ENCODE data around the gene RAD17. TPM values are rescaled to one million over a fixed set of nuclear protein-coding genes. Genes with fewer than 3 reads are reported as not detected.
A peak's percentile ranks its signal among the peaks of the same experiment; 100 is the strongest.
"Not testable (repeated sequence)": the region's sequence is repeated elsewhere in the genome, so short reads cannot be mapped to it uniquely, and the experiment has no call there.

Gene RAD17
- polyA plus RNA-seq, 2 of the 4 experiments (the other 2 are of a cell fraction): 13.3 to 24.3 TPM

- DNase-seq (ENCODE audit: low read depth in 1 of 2, low spot score in 1 of 2) (peak in 1 of 2 experiments; percentile 15), FAIRE-seq (no peak), ATAC-seq (peak; percentile 43 to 51; a peak in 4 of 6 replicates)
- WGBS (ENCODE audit: missing lambda C conversion rate): 76% methylated on average over 8 of the region's 8 CpGs
- Histone ChIP-seq H3K9me3 (no peaks in the 10 kb centered on the region), H3K4me3 (peak overlapping the region; percentile 43), H3K4me1 (peaks cover 33% of the 10 kb centered on the region), H3K4me2 (peak overlapping the region; percentile 65), H3K27ac (peak overlapping the region; percentile 38 to 77)
- ChIA-PET CTCF (interaction anchor here (1.4 to 1.5 kb wide), 2 partner anchors 10 to 13 kb away, joined by 3 to 6 read pairs; no protein-coding TSS in a partner anchor), POLR2A (interaction anchor here (1.1 kb wide), 1 partner anchor 38 kb away, joined by 3 read pairs; the partner anchor contains the start of gene OCLN)
- no peak for TF ChIP-seq EHMT2 (IDR thresholded peaks at IDR 0.05; ENCODE audit: low read depth)
- no peak for TF ChIP-seq CHD2 (IDR thresholded peaks at IDR 0.05; ENCODE audit: low read length, partially characterized antibody)
- TF ChIP-seq HDAC2 (IDR thresholded peaks at IDR 0.05): no peak
- TF ChIP-seq PBX3 (IDR thresholded peaks at IDR 0.05): no peak
- no peak for TF ChIP-seq CTCF (IDR thresholded peaks at IDR 0.05)
Measured at GRCh38 chr5:69454460-69455249, 85.0 kb downstream of the RAD17 start.

DNA sequence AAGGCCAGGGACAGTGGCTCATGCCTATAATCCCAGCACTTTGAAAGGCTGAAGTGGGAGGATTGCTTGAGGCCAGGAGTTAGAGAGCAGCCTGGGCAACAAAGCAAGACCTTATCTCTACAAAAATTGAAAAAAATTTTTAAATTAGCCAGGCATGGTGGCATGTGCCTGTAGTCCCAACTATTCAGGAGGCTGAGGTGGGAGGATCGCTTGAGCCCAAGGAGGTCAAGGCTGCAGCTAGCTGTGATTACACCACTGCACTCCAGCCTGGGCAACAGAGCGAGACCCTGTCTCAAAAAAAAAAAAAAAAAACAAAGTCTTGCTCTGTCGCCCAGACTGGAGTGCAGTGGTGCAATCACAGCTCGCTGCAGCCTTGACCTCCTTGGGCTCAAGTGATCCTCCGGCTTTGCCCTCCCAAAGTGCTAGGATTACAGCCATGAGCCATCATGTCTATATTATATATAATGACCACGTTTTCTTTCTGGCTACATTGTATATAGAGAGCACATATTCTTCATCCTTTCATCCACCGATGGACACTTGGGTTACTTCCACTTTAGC lies 85.9 kb downstream of the RAD17 start:
- CTCF ChIA-PET: not testable (repeated sequence)

DNA sequence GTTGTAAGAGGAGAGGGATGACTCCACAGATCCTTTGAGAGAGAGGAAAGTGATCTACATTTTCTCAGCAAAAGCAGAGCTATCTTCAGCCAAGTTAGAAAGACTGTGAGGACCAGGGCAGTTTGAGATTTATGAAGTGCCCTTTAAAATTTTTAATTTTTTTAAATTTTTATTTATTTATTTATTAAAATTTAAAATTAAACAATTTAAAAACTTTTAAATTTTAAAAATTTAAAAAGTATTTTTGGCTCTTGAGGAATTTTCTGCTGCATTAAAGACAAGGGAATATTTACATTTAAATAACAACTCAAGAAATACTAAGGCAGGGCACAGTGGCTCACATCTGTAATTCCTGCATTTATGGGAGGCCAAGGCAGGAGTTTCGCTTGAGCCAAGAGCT lies 92.6 kb downstream of the RAD17 start:
- 76% methylated on average over 1 of the region's 1 CpG for WGBS (ENCODE audit: missing lambda C conversion rate)
- POLR2A ChIA-PET: no interaction called here
- Histone ChIP-seq H3K4me2 (no peak overlapping the region), H3K9me3 (no peaks in the 10 kb centered on the region), H3K4me1 (no peaks in the 10 kb centered on the region), H3K27ac (no peak overlapping the region), H3K4me3 (no peak overlapping the region)
- FAIRE-seq: no peak
- DNase-seq (ENCODE audit: low read depth in 1 of 2, low spot score in 1 of 2): no peak
- CTCF ChIA-PET: no interaction called here
- no peak for ATAC-seq
- TF ChIP-seq ZFP36 (IDR thresholded peaks at IDR 0.05; ENCODE audit: borderline replicate concordance, partially characterized antibody): no peak
- no peak for TF ChIP-seq JUNB (IDR thresholded peaks at IDR 0.05)
- no peak for TF ChIP-seq ZC3H11A (IDR thresholded peaks at IDR 0.05)
- no peak for TF ChIP-seq FOSL2 (IDR thresholded peaks at IDR 0.05)
- no peak for TF ChIP-seq FOSL2 (CRISPR knock-in tag; IDR thresholded peaks at IDR 0.05)
- no peak for TF ChIP-seq MAZ (IDR thresholded peaks at IDR 0.05; ENCODE audit: borderline replicate concordance, low read depth, low read length)
- TF ChIP-seq GATA3 (IDR thresholded peaks at IDR 0.05; ENCODE audit: borderline replicate concordance): no peak
- no peak for TF ChIP-seq KDM1A (IDR thresholded peaks at IDR 0.05; ENCODE audit: low read depth)
- TF ChIP-seq, protein P1, sequence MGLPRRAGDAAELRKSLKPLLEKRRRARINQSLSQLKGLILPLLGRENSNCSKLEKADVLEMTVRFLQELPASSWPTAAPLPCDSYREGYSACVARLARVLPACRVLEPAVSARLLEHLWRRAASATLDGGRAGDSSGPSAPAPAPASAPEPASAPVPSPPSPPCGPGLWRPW (IDR thresholded peaks at IDR 0.05): no peak
- no peak for TF ChIP-seq FOXS1 (CRISPR knock-in tag; IDR thresholded peaks at IDR 0.05)
- TF ChIP-seq NFE2L2 (conservative IDR thresholded peaks at IDR 0.05; ENCODE audit: low read length): no peak
- TF ChIP-seq NPAS2 (CRISPR knock-in tag; IDR thresholded peaks at IDR 0.05; ENCODE audit: borderline replicate concordance): no peak
- TF ChIP-seq RCOR1 (IDR thresholded peaks at IDR 0.05; ENCODE audit: low read depth, low read length): no peak
- TF ChIP-seq RNF2 (IDR thresholded peaks at IDR 0.05; ENCODE audit: borderline replicate concordance, low read depth): no peak

More for the DNA sequence above, 85.9 kb downstream of the RAD17 start:
- H3K4me2 ChIP-seq; DNase-seq (ENCODE audit: low read depth in 1 of 2, low spot score in 1 of 2); POLR2A ChIA-PET; ATAC-seq; H3K27ac ChIP-seq; H3K4me3 ChIP-seq; H3K9me3 ChIP-seq; FAIRE-seq: not testable (repeated sequence)
- WGBS (ENCODE audit: missing lambda C conversion rate): 84% methylated on average over 7 of the region's 7 CpGs
- H3K4me1 ChIP-seq: peaks cover 29% of the 10 kb centered on the region

Other genes with a start within 250 kb of the RAD17 start
- 196 and 236 TPM in 2 replicates for gene CCNB1, start 202.7 kb upstream of the RAD17 start, polyA plus RNA-seq (2011; rRNA removed)
- 300 to 327 TPM (median 311 TPM) in 3 replicates for gene CCNB1, start 202.7 kb upstream of the RAD17 start, polyA plus RNA-seq (2017; fragmentation: RNase III; extraction: RNeasy Plus Mini Kit Qiagen cat#74134 plus additional on column Dnase treatment)
- 19.0 and 35.2 TPM in 2 replicates for gene CENPH, start 180.2 kb upstream of the RAD17 start, polyA plus RNA-seq (2011; rRNA removed)
- 26.7 to 33.1 TPM (median 26.7 TPM) in 3 replicates for gene CENPH, start 180.2 kb upstream of the RAD17 start, polyA plus RNA-seq (2017; fragmentation: RNase III; extraction: RNeasy Plus Mini Kit Qiagen cat#74134 plus additional on column Dnase treatment)
- gene CDK7, start 134.9 kb upstream of the RAD17 start, polyA plus RNA-seq (2011; rRNA removed): 115 and 118 TPM in 2 replicates
- 62.7 to 66.4 TPM (median 63.6 TPM) in 3 replicates for gene CDK7, start 134.9 kb upstream of the RAD17 start, polyA plus RNA-seq (2017; fragmentation: RNase III; extraction: RNeasy Plus Mini Kit Qiagen cat#74134 plus additional on column Dnase treatment)
- gene CCDC125, start 37.0 kb upstream of the RAD17 start, polyA plus RNA-seq (2011; rRNA removed): 6.6 and 8.8 TPM in 2 replicates
- gene CCDC125, start 37.0 kb upstream of the RAD17 start, polyA plus RNA-seq (2017; fragmentation: RNase III; extraction: RNeasy Plus Mini Kit Qiagen cat#74134 plus additional on column Dnase treatment): 4.7 to 4.9 TPM (median 4.8 TPM) in 3 replicates
- 68.8 and 108 TPM in 2 replicates for gene AK6, start 298 bp upstream of the RAD17 start, polyA plus RNA-seq (2011; rRNA removed)
- 83.4 to 86.6 TPM (median 85.3 TPM) in 3 replicates for gene AK6, start 298 bp upstream of the RAD17 start, polyA plus RNA-seq (2017; fragmentation: RNase III; extraction: RNeasy Plus Mini Kit Qiagen cat#74134 plus additional on column Dnase treatment)
- 256 and 269 TPM in 2 replicates for gene TAF9, start 298 bp upstream of the RAD17 start, polyA plus RNA-seq (2011; rRNA removed)
- 112 to 123 TPM (median 118 TPM) in 3 replicates for gene TAF9, start 298 bp upstream of the RAD17 start, polyA plus RNA-seq (2017; fragmentation: RNase III; extraction: RNeasy Plus Mini Kit Qiagen cat#74134 plus additional on column Dnase treatment)
- gene MARVELD2, start 45.3 kb downstream of the RAD17 start, polyA plus RNA-seq (2011; rRNA removed): 9.3 and 10.2 TPM in 2 replicates
- 2.3 to 2.9 TPM (median 2.3 TPM) in 3 replicates for gene MARVELD2, start 45.3 kb downstream of the RAD17 start, polyA plus RNA-seq (2017; fragmentation: RNase III; extraction: RNeasy Plus Mini Kit Qiagen cat#74134 plus additional on column Dnase treatment)
- 49.8 and 54.1 TPM in 2 replicates for gene OCLN, start 123.0 kb downstream of the RAD17 start, polyA plus RNA-seq (2011; rRNA removed)
- gene OCLN, start 123.0 kb downstream of the RAD17 start, polyA plus RNA-seq (2017; fragmentation: RNase III; extraction: RNeasy Plus Mini Kit Qiagen cat#74134 plus additional on column Dnase treatment): 10.7 to 12.7 TPM (median 11.4 TPM) in 3 replicates
- gene GTF2H2C, start 190.4 kb downstream of the RAD17 start, polyA plus RNA-seq (2011; rRNA removed): 55.8 and 62.6 TPM in 2 replicates
- gene GTF2H2C, start 190.4 kb downstream of the RAD17 start, polyA plus RNA-seq (2017; fragmentation: RNase III; extraction: RNeasy Plus Mini Kit Qiagen cat#74134 plus additional on column Dnase treatment): 45.8 to 51.5 TPM (median 46.8 TPM) in 3 replicates